HG02938 (cell line): ENCODE results near the gene MTSS2.
"Not testable (repeated sequence)": the region's sequence is repeated elsewhere in the genome, so short reads cannot be mapped to it uniquely, and the experiment has no call there.

Source experiments
- ATAC-seq: cut with Tn5 transposase; IDR thresholded peaks from one replicate; pipeline ENCODE4 v1.9.1; 2021; ENCODE audit warnings: mild to moderate bottlenecking, moderate library complexity; ENCODE audit not compliant: unreplicated experiment

Gene MTSS2

GRCh38 chr16:70676675-70677498 is 9.0 kb downstream of the MTSS2 start:
- no peak for ATAC-seq

- ATAC-seq = no peak
Observed at GRCh38 chr16:70675851-70676513, 9.9 kb downstream of the MTSS2 start.

- no peak for ATAC-seq
Observed at GRCh38 chr16:70674221-70675014, 11.4 kb downstream of the MTSS2 start.

GRCh38 chr16:70670938-70671337 is 14.9 kb downstream of the MTSS2 start:
- ATAC-seq = not testable (repeated sequence)

- ATAC-seq = no peak
Observed at GRCh38 chr16:70670175-70670574, 15.7 kb downstream of the MTSS2 start.

- no peak for ATAC-seq
Observed at GRCh38 chr16:70665806-70666735, 19.8 kb downstream of the MTSS2 start.

- no peak for ATAC-seq
Observed at GRCh38 chr16:70665113-70665694, 20.6 kb downstream of the MTSS2 start.

GRCh38 chr16:70664325-70665112 is 21.3 kb downstream of the MTSS2 start:
- no peak for ATAC-seq

- no peak for ATAC-seq
Observed at GRCh38 chr16:70663524-70664324, 22.1 kb downstream of the MTSS2 start.

- no peak for ATAC-seq
Observed at GRCh38 chr16:70662991-70663523, 22.8 kb downstream of the MTSS2 start.

GRCh38 chr16:70661918-70662641 is 23.8 kb downstream of the MTSS2 start:
- no peak for ATAC-seq

- ATAC-seq = no peak
Observed at GRCh38 chr16:70661534-70661917, 24.3 kb downstream of the MTSS2 start.

GRCh38 chr16:70660672-70661350 is 25.0 kb downstream of the MTSS2 start:
- no peak for ATAC-seq

- no peak for ATAC-seq
Observed at GRCh38 chr16:70659953-70660671, 25.7 kb downstream of the MTSS2 start.

GRCh38 chr16:70659546-70659945 is 26.3 kb downstream of the MTSS2 start:
- no peak for ATAC-seq

GRCh38 chr16:70658921-70659320 is 26.9 kb downstream of the MTSS2 start:
- no peak for ATAC-seq
